Measurements from ENCODE around the gene DMRT3.

DMRT3 gene, protein sequence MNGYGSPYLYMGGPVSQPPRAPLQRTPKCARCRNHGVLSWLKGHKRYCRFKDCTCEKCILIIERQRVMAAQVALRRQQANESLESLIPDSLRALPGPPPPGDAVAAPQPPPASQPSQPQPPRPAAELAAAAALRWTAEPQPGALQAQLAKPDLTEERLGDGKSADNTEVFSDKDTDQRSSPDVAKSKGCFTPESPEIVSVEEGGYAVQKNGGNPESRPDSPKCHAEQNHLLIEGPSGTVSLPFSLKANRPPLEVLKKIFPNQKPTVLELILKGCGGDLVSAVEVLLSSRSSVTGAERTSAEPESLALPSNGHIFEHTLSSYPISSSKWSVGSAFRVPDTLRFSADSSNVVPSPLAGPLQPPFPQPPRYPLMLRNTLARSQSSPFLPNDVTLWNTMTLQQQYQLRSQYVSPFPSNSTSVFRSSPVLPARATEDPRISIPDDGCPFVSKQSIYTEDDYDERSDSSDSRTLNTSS
- 0 to 0.07 (median 0) reads per million in 18 experiments for total RNA-seq

DNA sequence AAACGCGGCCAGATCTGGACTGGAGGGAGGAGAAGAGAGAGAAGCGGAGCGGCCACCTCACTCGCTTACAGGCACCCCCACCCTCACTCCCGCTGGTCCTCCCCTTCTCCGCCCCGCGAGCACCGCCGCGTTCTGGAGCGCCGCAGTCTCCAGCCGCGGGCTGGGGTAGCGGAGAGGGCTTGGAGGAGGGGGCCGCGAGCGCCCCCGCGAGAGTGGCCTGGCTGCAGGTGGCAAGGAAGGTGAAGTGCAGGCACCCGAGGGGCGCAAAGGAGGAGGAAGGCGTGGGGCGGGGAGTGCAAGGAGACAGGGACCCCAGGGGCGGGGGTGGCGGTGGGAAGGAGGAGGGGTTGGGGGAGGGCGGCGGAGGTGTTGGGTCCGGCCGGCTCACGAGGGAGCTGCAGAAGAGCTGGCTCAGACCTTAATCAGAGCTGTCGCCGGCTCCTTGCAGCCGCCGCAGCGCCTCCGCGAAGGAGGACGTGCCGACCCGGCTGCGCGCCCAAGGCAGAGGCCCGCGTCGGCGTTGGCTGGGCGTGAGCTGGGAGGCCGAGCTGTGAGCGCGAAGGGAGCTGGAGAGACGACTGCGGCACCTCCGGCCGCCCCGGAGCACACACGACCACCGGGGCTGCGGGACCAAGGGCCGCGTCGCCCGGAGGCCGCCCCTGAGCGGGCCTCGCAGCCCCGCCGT, at the start of gene DMRT3:
Gene DMRT3, plus strand, starts transcription at position 398 of the 685 bp plus-strand sequence. CDS start 347 bp downstream, outside the sequence.
- no peak for DNase-seq

DNA sequence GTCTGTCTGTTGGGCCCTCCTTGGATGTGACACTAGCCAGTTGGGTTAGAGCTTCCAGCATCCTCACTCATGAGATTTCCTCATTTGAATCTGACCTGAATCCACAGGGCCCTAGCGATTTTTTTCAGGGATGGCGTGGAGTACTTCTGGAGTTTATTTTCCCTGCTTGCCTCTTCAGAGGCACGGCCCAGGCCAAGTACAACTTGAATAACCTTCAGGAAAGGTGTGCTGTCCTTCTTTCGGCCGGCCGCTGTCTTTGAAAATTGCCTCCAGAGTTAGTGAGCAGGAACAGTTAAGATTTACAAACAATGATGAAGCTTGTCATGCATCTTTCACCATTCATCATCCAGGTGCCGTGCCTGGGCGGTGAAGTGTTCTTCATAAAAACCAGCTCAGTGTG, 49.5 kb upstream of the DMRT3 start:
- no peak for DNase-seq

DNA sequence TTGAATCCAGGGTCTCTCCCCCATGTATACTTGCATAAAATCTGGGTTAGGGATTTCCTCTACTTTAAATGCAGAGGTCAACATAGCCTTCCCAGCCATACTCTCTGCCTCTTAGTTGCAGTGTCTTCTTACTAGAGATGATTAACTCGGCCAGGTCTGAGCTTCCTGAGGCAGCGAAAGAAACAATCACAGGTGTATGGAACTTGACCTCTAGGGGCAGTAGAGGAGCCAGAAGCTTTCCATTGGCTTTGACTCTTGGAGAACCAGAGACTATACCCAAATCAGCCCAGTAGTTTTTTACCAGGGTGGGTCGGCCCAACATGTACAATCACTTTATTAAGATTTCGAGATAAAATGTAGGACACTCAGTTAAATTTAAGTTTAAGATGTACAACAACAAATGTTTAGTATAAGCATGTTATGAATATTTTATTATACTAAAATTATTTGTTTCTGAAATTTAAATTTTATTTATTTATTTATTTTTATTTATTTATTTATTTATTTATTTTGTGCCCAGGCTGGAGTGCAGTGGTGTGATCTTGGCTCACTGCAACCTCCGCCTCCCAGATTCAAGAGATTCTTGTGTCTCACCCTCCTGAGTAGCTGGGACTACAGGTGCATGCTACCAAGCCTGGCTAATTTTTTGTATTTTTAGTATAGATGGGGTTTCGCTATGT, 48.0 kb upstream of the DMRT3 start:
- peak in 1 of 2 donors; percentile 4 for DNase-seq

GRCh38 chr9:929719-930118, 46.7 kb upstream of the DMRT3 start:
- no peak for DNase-seq

DNA sequence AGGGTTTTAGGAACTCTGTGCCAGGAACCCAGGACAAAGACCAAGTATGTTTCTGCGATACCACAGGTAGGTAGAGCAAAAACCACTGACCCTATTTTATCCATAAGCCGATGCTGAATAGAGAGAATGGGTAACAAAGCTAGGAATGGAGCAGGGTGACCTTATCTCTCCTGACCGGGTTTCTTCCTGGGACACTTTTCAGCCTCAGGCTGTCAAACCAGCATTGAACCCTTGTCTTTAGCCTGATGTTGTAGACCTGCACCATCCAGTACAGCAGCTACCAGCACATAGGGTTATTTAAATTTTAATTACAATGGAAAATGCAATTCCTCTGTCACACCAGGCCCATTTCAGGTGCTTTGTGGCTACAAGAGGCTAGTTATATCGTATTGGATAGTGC, 43.1 kb upstream of the DMRT3 start:
- no peak for DNase-seq

DNA sequence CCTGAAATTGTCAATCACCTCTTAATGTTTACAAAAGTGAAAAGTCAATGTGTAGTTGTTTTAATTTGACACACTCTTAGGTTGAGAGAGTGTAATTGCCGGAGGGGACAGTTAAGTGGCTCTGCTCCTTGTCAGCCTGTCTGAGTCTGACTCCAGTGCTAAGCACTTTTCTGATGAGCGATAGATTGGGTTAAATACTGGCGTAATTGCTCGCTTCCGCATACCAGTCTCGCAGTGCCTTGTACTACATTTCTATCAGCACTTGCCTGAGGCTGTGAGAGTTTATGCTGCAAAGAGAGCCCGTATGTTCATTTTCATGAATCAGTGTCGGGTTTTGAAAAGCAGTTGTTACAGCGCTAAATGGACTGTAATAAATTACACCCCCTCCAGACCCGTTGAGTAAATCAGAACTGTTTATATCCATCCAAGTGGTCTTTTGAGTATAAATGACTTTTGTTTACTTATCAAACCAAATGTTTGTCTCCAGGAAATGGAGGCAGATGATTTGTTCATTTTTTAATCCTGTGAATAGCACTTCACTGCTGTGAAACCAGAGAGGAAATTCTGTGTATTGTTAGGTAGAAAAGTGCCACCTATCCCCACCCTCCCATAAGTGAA, 41.0 kb upstream of the DMRT3 start:
- DNase-seq, result no peak

DNA sequence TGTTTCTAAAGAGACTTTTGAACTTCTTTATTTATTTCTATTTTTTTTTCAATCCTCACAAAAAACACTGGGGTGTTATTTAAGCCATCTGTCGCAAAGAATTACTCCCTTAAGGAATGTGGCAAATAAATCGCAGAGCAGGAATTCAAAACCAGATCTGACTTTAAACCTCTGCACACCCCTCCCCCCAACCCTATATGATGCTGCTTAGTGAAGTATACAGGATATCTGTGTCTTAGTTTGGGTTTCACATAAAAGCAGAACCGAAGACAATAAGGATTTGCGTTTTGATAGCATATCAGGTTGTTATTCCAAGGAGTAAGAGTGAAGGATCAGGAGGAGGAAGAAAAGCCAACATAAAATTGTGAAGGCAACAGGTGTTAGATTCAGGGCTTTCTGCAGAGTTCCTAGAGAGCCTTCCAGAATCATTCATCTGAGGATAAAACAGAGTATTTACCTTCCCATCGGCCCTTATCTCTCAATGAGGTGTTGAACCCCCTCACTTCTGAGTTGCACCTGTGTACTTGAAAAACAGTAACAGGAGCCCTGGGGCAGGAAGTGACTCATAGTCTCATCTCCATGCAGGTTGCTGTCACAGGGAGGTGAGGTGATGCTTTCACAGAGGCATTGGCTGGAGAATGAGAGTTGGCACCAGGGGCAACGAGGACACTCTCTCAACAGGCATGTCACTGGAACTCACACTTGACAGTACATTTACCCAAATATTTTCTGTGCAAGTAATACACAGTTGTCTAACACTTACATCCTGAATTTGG, 33.5 kb upstream of the DMRT3 start:
- DNase-seq, result no peak

DNA sequence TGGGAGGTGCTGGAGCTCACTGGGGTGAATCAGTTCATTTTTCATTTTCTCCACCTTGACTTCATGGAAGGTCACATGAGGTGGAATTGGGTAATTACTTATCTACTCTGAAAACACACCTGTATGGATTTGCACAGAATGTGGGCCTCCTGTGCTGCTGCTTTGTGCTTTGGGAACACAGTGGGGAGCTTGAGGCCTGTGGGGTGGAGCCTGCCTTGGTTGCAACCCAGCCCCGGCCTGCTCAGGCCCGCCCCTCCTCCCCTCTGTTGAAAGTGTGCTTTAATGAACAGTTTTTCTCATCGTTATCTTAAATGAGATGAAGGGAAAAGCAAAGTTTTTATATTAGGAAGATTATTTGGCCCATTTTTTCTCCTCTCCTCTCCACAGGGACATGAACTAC, 28.5 kb upstream of the DMRT3 start:
- no peak for DNase-seq

GRCh38 chr9:948497-948896, 28.0 kb upstream of the DMRT3 start:
- no peak for DNase-seq

DNA sequence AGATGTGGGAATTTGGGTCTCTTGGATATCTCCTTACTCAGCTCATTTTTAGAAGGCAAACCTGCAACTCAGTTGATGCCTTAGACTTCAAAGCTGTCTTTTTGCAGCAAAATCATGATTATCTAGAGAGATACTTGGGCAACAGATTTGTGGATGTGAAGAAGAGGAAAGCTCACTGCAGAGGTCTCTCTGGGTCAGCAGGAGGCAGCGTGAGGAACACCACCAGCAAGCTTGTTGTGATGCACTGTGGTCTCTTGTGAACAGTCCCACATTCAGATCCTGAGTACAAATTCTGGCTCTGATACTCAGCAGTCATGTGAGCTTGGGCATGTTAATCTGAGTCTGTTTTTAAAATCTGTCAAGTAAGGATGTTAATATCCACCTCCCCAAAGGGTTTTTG, 26.3 kb upstream of the DMRT3 start:
- no peak for DNase-seq

DNA sequence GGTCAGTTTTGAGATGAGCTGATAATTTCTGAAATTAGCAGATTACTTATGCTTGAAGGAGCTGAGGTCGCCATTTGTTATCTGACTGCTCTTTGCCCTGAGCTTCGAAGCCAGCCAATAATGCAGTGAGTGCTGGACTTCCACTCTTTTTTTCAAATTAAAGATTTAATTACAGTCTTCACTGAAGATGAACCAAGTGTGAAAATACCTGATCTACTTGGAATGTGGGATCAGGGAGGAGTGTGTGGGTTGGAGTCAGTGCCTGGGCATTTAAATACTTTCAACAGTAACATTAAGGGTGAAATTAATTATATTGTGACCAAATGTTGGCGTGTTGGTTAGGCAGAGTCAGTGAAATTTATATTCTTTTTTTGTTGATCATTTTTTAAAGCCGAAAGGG, 23.9 kb upstream of the DMRT3 start:
- DNase-seq, result no peak

GRCh38 chr9:959105-959504, 17.4 kb upstream of the DMRT3 start:
- DNase-seq, result no peak

DNA sequence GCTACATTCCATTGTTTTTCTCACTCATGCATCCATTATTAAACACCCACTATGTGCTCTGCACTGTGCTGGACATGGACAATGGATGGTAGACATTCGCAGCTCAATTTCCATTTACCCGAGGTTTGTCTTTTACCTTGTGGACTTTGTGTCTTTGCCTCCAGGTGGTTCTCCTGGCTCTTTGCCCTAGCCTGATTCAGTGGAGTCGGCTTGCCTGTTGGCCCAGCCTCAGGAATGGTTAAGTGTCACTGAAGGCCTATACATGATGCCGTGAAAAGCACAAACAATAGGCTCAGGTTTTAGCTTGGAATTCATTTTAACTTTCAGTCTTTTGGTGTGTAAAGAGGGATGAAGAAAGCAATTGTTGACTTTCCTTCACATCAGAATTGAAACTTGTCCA, 16.5 kb upstream of the DMRT3 start:
- no peak for DNase-seq

DNA sequence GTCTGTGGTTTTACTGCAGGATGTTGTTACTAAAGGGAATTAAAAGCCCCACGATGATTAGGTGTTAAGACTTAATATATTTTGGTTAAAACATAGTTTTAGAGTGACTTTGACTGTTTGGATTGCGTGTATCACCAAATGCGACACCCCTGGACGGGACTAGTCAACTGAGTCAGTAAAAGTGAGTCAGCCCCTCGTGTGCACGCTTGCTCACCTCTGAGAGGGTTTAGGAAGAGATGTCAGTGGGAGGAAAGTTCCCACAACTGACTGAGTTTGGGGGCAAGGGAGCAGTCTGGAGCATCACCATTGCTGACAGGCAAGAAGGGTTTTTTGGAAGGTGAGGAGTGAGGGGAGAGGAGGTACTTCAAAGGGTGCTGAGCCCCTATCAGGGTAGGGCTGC, 14.4 kb upstream of the DMRT3 start:
- DNase-seq, result no peak

- no peak for DNase-seq
These were observed 11.0 kb upstream of the DMRT3 start for GRCh38 chr9:965497-965896.

GRCh38 chr9:966870-967269, 9.6 kb upstream of the DMRT3 start:
- no peak for DNase-seq

- DNase-seq, result no peak
These were observed 9.0 kb upstream of the DMRT3 start for GRCh38 chr9:967436-967835.

DNA sequence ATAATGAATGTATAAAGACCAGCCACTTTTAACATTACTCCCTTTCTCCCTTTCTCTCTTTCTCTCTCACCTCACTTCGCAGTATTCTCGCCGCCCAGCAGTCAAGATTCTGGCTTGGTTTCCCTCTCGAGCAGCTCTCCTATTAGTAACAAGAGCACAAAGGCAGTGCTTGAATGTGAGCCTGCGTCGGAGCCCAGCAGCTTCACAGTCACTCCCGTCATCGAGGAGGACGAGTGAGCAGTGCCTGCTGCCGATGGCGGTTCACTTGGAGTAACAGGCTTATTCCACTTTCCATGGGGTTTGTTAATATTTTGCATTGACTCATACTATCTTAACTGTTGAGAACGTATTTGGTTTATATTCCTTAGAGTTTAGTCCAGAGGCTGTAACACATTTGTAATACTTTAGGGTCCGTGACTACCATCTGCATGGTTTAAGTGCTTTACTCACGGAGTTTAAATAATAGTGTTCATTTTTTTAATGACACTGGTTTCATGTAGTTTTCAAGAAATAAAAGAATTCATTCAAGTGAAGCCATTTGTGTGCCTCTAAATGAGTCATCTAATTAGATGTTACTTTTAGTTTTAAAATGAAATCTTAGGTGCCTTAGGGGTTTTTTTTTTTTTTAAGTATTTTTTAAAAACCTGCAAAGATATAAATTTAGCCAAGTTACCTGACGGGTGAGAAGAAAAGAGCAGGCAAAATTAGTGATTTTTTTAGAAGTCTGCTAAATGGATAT, 8.4 kb upstream of the DMRT3 start:
- DNase-seq, result no peak

DNA sequence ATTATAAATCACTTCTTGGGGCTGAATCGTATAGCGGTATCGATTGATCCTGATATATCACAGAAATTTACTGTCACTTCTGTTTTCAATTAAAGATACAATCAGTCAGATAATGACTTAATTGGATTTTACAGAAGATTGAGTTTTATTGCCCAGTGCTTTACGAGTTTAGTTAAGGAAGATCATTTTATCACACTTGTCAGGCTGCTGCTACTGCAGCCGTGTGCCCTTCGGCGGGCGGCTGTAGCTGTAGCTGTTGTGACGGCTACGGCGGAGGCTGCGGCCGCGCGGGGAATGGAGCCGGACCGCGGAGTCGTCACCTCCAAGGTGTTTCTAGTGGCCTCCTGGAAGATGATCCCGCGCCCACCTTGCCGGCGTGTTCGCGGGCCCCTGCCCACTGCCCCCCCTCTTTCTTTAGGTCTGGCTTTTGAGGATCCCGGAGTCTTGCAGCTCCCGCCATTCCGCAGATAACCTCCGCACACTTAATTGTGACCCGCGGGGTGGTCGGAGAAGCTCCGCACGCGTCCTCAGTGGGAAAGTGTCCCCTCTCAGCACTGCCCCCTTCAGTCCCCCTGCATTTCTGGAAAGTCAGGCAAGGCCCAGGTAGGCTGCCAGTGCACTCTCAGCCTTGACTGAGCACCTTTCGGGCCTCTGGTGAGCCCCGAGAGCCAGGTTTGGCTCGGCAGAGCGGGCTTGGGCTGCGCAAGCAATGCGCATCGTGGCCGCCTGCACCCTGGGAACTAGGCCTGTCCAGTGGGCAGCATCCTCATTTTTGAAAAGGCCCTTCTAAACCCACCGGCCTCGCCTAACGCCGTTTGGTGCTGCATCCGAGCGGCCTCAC, 6.9 kb upstream of the DMRT3 start:
- DNase-seq, result no peak
